ENCODE data around the gene FLNA.
"Not testable (repeated sequence)": the region's sequence is repeated elsewhere in the genome, so short reads cannot be mapped to it uniquely, and the experiment has no call there.

FLNA gene

DNA sequence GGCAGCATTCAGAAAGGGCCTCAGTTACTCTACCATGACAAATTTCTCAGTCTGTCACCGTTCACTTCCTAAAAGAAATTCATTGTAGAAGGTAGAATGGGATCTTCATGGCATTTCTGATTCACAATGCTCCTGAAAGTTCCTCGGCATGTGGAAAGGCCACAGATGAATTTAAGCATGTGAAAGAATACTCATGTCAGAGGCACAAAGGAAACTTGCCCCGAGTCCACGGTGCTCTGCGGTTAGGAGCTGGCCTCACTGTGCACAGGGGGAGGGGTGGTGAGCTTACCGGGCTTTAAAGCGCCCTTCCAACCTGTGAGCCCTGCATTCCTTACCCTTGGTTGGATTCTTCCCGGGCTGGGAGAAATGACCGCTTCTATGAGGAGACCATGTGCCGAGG lies 69.6 kb downstream of the FLNA start:
- no peak for DNase-seq (ENCODE audit: low spot score)

DNA sequence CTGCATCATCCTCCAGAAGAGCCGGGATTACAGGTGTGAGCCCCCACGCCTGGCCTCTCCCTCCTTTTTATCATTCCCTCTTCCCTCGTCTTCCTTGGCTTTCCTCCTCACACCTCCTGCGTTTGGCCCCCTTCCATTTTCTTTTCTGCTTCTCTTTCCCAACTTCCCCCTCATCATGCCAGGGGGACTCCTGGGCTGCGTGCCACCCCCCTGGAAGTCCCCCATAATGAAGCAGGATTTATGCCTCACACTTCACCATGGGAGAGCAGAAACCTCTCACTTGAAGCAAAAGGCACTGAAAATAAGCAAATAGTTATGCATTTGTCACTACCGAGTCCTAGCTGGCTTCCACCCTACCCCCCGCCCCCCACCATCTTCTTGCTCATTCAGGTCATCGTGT lies 71.0 kb downstream of the FLNA start:
- DNase-seq (ENCODE audit: low spot score), result no peak

DNA sequence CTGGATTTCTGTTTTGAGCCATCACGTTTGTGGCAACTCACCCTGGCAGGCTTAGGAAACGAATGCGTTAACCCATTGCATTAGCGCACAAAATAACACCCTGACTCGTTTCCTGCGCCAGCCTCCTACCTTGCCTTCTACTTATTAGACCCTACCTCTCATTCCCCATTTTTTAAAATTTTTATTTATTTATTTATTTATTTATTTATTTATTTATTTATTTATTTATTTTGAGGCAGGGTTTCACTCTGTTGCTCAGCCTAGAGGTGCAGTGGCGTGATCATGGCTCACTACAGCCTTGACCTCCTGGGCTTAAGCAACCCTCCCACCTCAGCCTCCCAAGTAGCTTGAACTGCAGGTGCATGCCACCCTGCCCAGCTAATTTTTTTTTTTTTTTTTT lies 71.4 kb downstream of the FLNA start:
- not testable (repeated sequence) for DNase-seq (ENCODE audit: low spot score)

DNA sequence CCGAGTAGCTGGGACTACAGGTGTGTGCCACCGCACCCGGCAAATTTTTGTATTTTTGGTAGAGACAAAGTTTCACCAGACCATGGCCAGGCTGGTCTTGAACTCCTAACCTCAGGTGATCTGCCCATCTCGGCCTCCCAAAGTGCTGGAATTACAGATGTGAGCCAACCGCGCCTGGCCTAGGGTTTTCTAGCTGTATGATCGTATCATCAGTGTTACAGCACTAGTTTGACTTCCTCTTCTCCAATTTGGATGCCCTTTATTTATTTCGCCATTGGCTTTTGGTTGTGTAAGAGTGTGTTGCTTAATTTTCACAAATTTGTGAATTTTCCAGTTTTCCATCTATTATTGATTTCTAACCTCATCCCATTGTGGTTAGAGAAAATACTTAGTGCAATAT lies 73.6 kb downstream of the FLNA start:
- no peak for DNase-seq (ENCODE audit: low spot score)

All from Ammon's horn (tissue), 1 donor.